AG09319 (cell line): ENCODE data around the gene SGO2.

Experiments
- DNase-seq: peaks from one replicate; pipeline ENCODE4 v3.0.0-alpha.2; 2010; ENCODE audit warnings: low read depth; ENCODE audit errors: extremely low read depth
- TF ChIP-seq, protein P1 (sequence below): IDR thresholded peaks from 2 replicates; pipeline ENCODE4 v1.5.1; 2011; ENCODE audit warnings: low read depth, mild to moderate bottlenecking, inconsistent platforms, low read length, moderate library complexity

The SGO2 gene

GRCh38 chr2:200523604-200524003, 2.4 kb upstream of the SGO2 start:
- TF ChIP-seq, protein P1, sequence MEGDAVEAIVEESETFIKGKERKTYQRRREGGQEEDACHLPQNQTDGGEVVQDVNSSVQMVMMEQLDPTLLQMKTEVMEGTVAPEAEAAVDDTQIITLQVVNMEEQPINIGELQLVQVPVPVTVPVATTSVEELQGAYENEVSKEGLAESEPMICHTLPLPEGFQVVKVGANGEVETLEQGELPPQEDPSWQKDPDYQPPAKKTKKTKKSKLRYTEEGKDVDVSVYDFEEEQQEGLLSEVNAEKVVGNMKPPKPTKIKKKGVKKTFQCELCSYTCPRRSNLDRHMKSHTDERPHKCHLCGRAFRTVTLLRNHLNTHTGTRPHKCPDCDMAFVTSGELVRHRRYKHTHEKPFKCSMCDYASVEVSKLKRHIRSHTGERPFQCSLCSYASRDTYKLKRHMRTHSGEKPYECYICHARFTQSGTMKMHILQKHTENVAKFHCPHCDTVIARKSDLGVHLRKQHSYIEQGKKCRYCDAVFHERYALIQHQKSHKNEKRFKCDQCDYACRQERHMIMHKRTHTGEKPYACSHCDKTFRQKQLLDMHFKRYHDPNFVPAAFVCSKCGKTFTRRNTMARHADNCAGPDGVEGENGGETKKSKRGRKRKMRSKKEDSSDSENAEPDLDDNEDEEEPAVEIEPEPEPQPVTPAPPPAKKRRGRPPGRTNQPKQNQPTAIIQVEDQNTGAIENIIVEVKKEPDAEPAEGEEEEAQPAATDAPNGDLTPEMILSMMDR = no peak

GRCh38 chr2:200525066-200525465, 941 bp upstream of the SGO2 start:
- no peak for DNase-seq
- TF ChIP-seq, protein P1 = no peak

More at GRCh38 chr2:200523604-200524003, 2.4 kb upstream of the SGO2 start:
- DNase-seq = no peak

DNA sequence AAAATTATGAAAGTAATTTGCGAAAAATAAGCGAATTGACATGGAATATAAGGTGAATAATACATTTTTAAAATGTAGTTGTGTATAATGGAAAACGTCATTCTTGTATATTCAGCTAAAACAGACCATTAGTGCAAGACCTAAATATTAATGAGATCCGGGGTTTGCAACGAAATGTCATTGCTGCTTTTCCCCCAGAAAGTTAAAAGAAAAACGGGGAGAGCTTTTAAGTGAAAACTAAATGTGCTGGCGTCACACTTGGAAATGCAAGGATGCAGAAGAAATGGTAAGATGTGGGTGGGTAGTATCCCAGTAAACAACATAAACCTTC, 491 bp upstream of the SGO2 start:
- no peak for DNase-seq
- TF ChIP-seq, protein P1 = no peak

GRCh38 chr2:200528228-200528627, 2.2 kb downstream of the SGO2 start:
- TF ChIP-seq, protein P1 = no peak
- DNase-seq = no peak

GRCh38 chr2:200533754-200534153, 7.7 kb downstream of the SGO2 start:
- DNase-seq = no peak
- TF ChIP-seq, protein P1 = no peak

- TF ChIP-seq, protein P1 = no peak
- DNase-seq = no peak
Observed at GRCh38 chr2:200534572-200534971, 8.6 kb downstream of the SGO2 start.

DNA sequence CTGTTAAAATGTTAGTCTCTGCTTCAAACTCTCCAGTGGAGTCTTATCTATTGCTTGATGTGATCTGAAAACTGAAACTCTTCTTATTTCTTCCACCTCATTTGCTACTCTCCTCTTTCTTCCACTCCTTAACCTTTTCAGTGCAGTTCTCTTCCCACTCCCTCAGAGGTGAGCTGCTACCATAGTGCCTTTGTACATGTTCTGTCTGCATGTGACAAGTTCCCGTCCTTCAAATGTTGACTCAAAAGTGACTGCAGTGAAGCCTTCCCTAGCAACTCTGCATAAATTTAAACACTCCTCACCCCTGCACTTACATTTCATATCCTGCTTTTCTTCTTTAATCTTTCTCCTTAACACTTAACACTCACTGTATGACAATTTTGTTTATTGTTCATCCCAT, 12.1 kb downstream of the SGO2 start:
- TF ChIP-seq, protein P1 = no peak
- DNase-seq = no peak
